IMR-90 (cell line): ENCODE data around the gene PDZD2. TPM values are rescaled to one million over a fixed set of nuclear protein-coding genes. Genes with fewer than 3 reads are reported as not detected.

ENCODE experiments used
- ATAC-seq: fragments of 200-7000 bp; cut with Tn5 transposase; 2 replicates; pipeline ENCODE4 v1.9.1; 2020; ENCODE audit warnings: low read depth, mild to moderate bottlenecking, moderate library complexity
- BruUV-seq: library from RNA; stranded (reverse); fragments of 400-500 nt; replicated peaks from 2 replicates; lab custom pipeline; 2021; lab: Mats Ljungman, UMichigan
- CTCF ChIA-PET: fragments of 300-600 bp; formaldehyde crosslinking; extraction: SDS; loops from one replicate; lab custom pipeline; 2021; ENCODE audit warnings: antibody characterized with exemption; lab: Yijun Ruan, JAX
- POLR2A ChIA-PET: fragments of 300-600 bp; sonication (Branson Sonifier 250); formaldehyde crosslinking; loops from one replicate; lab custom pipeline; 2022; ENCODE audit warnings: antibody characterized with exemption; ENCODE audit not compliant: unreplicated experiment; lab: Charles Lee
- DNase-seq: peaks from one replicate; pipeline ENCODE4 v3.0.0; 2013
- H2AFZ ChIP-seq: replicated peaks from 2 replicates; pipeline ENCODE3; 2013; ENCODE audit warnings: low read length, mild to moderate bottlenecking; ENCODE audit not compliant: poor library complexity
- H2AK5ac ChIP-seq: 2 replicates; pipeline ENCODE4 v1.6.1; 2013; ENCODE audit warnings: low read depth, low read length, inconsistent platforms
- H2AK9ac ChIP-seq: replicated peaks from 2 replicates; pipeline ENCODE3; 2013; ENCODE audit warnings: mild to moderate bottlenecking, low read depth, low read length, moderate library complexity; ENCODE audit not compliant: poor library complexity
- H2BK120ac ChIP-seq: 2 replicates; pipeline ENCODE4 v1.6.1; 2013; ENCODE audit warnings: low read depth, low read length, inconsistent platforms
- H2BK15ac ChIP-seq: 3 replicates; pipeline ENCODE4 v1.6.1; 2013; ENCODE audit warnings: low read depth, low read length, inconsistent platforms
- H2BK20ac ChIP-seq: 2 replicates; pipeline ENCODE4 v1.6.1; 2013; ENCODE audit warnings: low read depth, mild to moderate bottlenecking, inconsistent platforms, low read length, moderate library complexity
- H2BK5ac ChIP-seq: 2 replicates; pipeline ENCODE4 v1.6.1; 2013; ENCODE audit warnings: mild to moderate bottlenecking, low read depth, low read length, inconsistent platforms; ENCODE audit not compliant: poor library complexity, severe bottlenecking
- H3K14ac ChIP-seq: replicated peaks from 2 replicates; pipeline ENCODE4 v1.6.1; 2013; ENCODE audit warnings: low read depth, low read length, inconsistent platforms
- H3K18ac ChIP-seq: 2 replicates; pipeline ENCODE4 v1.6.1; 2013; ENCODE audit warnings: low read depth, low read length, control low read depth
- H3K23ac ChIP-seq: 2 replicates; pipeline ENCODE4 v1.6.1; 2013; ENCODE audit warnings: low read depth, low read length, inconsistent platforms
- H3K27ac ChIP-seq: 2 replicates; pipeline ENCODE4 v1.5.1; 2013; ENCODE audit warnings: mild to moderate bottlenecking, control low read depth, low read length; ENCODE audit not compliant: insufficient read depth
- H3K27me3 ChIP-seq: 2 replicates; pipeline ENCODE4 v1.6.1; 2013; ENCODE audit warnings: low read length; ENCODE audit not compliant: control insufficient read depth, insufficient read depth
- H3K36me3 ChIP-seq: 2 replicates; pipeline ENCODE4 v1.6.1; 2013; ENCODE audit warnings: low read length, mixed read lengths; ENCODE audit not compliant: control insufficient read depth, insufficient read depth
- H3K4ac ChIP-seq: 2 replicates; pipeline ENCODE4 v1.6.1; 2013; ENCODE audit warnings: low read depth, low read length, inconsistent platforms
- H3K4me1 ChIP-seq: 2 replicates; pipeline ENCODE4 v1.6.1; 2013; ENCODE audit warnings: low read length, mixed read lengths; ENCODE audit not compliant: control insufficient read depth, insufficient read depth
- H3K4me2 ChIP-seq: 2 replicates; pipeline ENCODE4 v1.6.1; 2013; ENCODE audit warnings: low read depth, mild to moderate bottlenecking, control low read depth, low read length, moderate library complexity
- H3K4me3 ChIP-seq: 2 replicates; pipeline ENCODE4 v1.5.1; 2013; ENCODE audit warnings: low read depth, mild to moderate bottlenecking, control low read depth, low read length, moderate library complexity; ENCODE audit not compliant: insufficient read depth
- H3K56ac ChIP-seq: 2 replicates; pipeline ENCODE4 v1.6.1; 2013; ENCODE audit warnings: low read length, inconsistent platforms; ENCODE audit not compliant: insufficient read depth; ENCODE audit errors: extremely low read depth
- H3K79me1 ChIP-seq, 2 experiments: 2 replicates each; pipeline ENCODE4 v1.6.1; 2013; ENCODE audit warnings: low read length in 2 of 2, inconsistent platforms in 1 of 2, low read depth in 1 of 2
- H3K9ac ChIP-seq: 2 replicates; pipeline ENCODE4 v1.6.1; 2013; ENCODE audit warnings: low read depth, low read length, control low read depth
- H3K9me1 ChIP-seq: 2 replicates; pipeline ENCODE4 v1.6.1; 2013; ENCODE audit warnings: low read length, inconsistent platforms; ENCODE audit not compliant: insufficient read depth
- H3K9me3 ChIP-seq: 2 replicates; pipeline ENCODE4 v1.6.1; 2013; ENCODE audit warnings: low read length; ENCODE audit not compliant: control insufficient read depth, insufficient read depth
- H4K20me1 ChIP-seq: 2 replicates; pipeline ENCODE4 v1.6.1; 2013; ENCODE audit warnings: low read length, inconsistent platforms; ENCODE audit not compliant: insufficient read depth
- H4K5ac ChIP-seq: 2 replicates; pipeline ENCODE4 v1.6.1; 2013; ENCODE audit warnings: mild to moderate bottlenecking, low read depth, low read length, control low read depth
- H4K8ac ChIP-seq, 2 experiments: 2 replicates each; pipeline ENCODE4 v1.6.1; 2013; ENCODE audit warnings: low read depth in 2 of 2, low read length in 2 of 2, control low read depth in 1 of 2, inconsistent platforms in 1 of 2
- H4K91ac ChIP-seq: 2 replicates; pipeline ENCODE4 v1.6.1; 2013; ENCODE audit warnings: low read depth, low read length, inconsistent platforms; ENCODE audit not compliant: insufficient read depth
- CEBPB ChIP-seq: IDR thresholded peaks from 2 replicates; pipeline ENCODE4 v1.6.1; 2012; ENCODE audit warnings: low read depth, low read length, improper control_type of control experiment
- CHD1 ChIP-seq: IDR thresholded peaks from 2 replicates; pipeline ENCODE4 v1.6.1; 2012; ENCODE audit warnings: low read depth, low read length, improper control_type of control experiment
- FOS ChIP-seq: fragments of 150-350 bp; IDR thresholded peaks from 2 replicates; pipeline ENCODE4 v1.6.1; 2016; ENCODE audit warnings: low read depth, low read length
- MAFK ChIP-seq: IDR thresholded peaks from 2 replicates; pipeline ENCODE4 v1.6.1; 2012; ENCODE audit warnings: low read depth, low read length, improper control_type of control experiment
- NFE2L2 ChIP-seq: fragments of 150-350 bp; IDR thresholded peaks from 2 replicates; pipeline ENCODE4 v1.6.1; 2016; ENCODE audit warnings: low read depth, mild to moderate bottlenecking, low read length
- POLR2A ChIP-seq: IDR thresholded peaks from 2 replicates; pipeline ENCODE4 v1.6.1; 2012; ENCODE audit warnings: mild to moderate bottlenecking, low read depth, low read length
- RFX5 ChIP-seq: IDR thresholded peaks from 2 replicates; pipeline ENCODE4 v1.8.0; 2012; ENCODE audit warnings: low read depth, mild to moderate bottlenecking, low read length, moderate library complexity
- WGBS, 2 experiments: methylation state at CpG; one replicate each; pipeline versions ENCODE4 v1.1.5 to v1.1.7; 2013; ENCODE audit warnings: missing lambda C conversion rate in 2 of 2; ENCODE audit not compliant: insufficient read length in 1 of 2; ENCODE audit errors: extremely low coverage in 2 of 2; 5-methylcytosine and 5-hydroxymethylcytosine counted together
- dilution Hi-C: fragments of 300-500 bp; cut with HindIII; formaldehyde crosslinking; loops from one replicate; pipeline ENCODE4 v1.14.3; 2018; ENCODE audit warnings: low sequenced_read_pairs; ENCODE audit not compliant: unreplicated experiment
- in situ Hi-C: fragments of 300-500 bp; cut with MboI; formaldehyde crosslinking; loops from 3 replicates; pipeline ENCODE4 v1.14.3; 2019; ENCODE audit warnings: low sequenced_read_pairs, inconsistent platforms, mixed read lengths
- intact Hi-C: fragments of 100-400 bp; cut with micrococcal nuclease; formaldehyde crosslinking; loops from 2 replicates; pipeline ENCODE4 v1.10.0; 2022
- polyA plus RNA-seq, 3 experiments: library from polyadenylated mRNA; depleted of rRNA; stranded (reverse); fragments of >200 nt; gene quantifications; 2 replicates each; pipeline ENCODE4 v1.2.3, GENCODE V29; 2012; ENCODE audit warnings: low replicate concordance in 1 of 3
- total RNA-seq: library from RNA; depleted of rRNA; stranded (reverse); fragments of >200 nt; gene quantifications from 2 replicates; pipeline ENCODE4 v1.2.3, GENCODE V29; 2012
- TF ChIP-seq, protein P1 (sequence below): fragments of 150-350 bp; IDR thresholded peaks from 2 replicates; pipeline ENCODE4 v1.6.1; 2017; ENCODE audit warnings: mild to moderate bottlenecking, antibody characterized with exemption, low read length, low read depth

The PDZD2 gene
- total and polyA plus RNA-seq, 2 of the 4 experiments (the other 2 are of a cell fraction): under 0.01 to 0.02 TPM

DNA sequence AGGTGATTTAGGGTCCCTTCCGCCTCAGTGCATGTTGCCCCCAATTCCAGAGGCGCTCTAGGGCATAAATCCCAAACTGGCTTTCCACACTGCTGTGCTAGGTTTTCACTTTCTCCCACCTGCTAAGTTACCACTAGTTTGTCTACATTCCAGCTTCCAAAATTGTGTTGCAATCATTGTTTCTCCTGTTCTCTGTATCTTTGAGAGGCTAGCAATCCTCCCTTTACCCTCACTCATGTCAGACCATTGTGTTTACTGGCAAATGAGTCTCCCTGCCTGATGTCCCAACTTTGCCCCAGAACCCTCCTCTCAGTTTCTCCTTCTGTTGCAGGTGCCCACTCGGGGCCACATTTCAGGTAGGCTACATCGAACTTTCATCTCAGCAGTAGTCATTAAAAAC, 221.3 kb downstream of the PDZD2 start:
- Histone ChIP-seq H3K79me1 (no peaks in the 10 kb centered on the region), H3K18ac (no peak overlapping the region), H3K23ac (no peak overlapping the region), H3K4me1 (no peaks in the 10 kb centered on the region), H3K4me3 (no peak overlapping the region), H3K14ac (no peak overlapping the region), H2AFZ (no peak overlapping the region), H4K5ac (no peak overlapping the region), H4K20me1 (no peaks in the 10 kb centered on the region), H4K91ac (no peak overlapping the region), H2BK15ac (no peak overlapping the region), H3K27me3 (peaks cover 22% of the 10 kb centered on the region), H3K9ac (no peak overlapping the region), H2AK9ac (no peak overlapping the region), H3K56ac (no peak overlapping the region), H2BK5ac (no peak overlapping the region), H2AK5ac (no peak overlapping the region), H3K9me3 (peaks cover 14% of the 10 kb centered on the region), H3K4ac (no peak overlapping the region), H2BK120ac (no peak overlapping the region), H4K8ac (no peak overlapping the region), H3K9me1 (no peaks in the 10 kb centered on the region), H3K4me2 (no peak overlapping the region), H3K27ac (no peak overlapping the region), H3K36me3 (no peaks in the 10 kb centered on the region), H2BK20ac (no peak overlapping the region)
- 80% methylated on average over 2 of the region's 4 CpGs; no CpG with 5 or more reads in 1 of the 2 experiments for WGBS, 2 experiments
- in situ Hi-C loops: no loop called here
- ATAC-seq (no peak), DNase-seq (no peak)
- ChIA-PET POLR2A (no interaction called here), CTCF (no interaction called here)
- intact Hi-C loops: no loop called here
- no TSS peak for BruUV-seq
- dilution Hi-C loops: no loop called here
- 0 out of 2 replicates have a peak, but pooled peaks have one; percentile 10 for TF ChIP-seq CEBPB
- no peak for TF ChIP-seq FOS
- TF ChIP-seq POLR2A: no peak
- no peak for TF ChIP-seq MAFK
- TF ChIP-seq, protein P1, sequence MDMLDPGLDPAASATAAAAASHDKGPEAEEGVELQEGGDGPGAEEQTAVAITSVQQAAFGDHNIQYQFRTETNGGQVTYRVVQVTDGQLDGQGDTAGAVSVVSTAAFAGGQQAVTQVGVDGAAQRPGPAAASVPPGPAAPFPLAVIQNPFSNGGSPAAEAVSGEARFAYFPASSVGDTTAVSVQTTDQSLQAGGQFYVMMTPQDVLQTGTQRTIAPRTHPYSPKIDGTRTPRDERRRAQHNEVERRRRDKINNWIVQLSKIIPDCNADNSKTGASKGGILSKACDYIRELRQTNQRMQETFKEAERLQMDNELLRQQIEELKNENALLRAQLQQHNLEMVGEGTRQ: no peak
- no peak for TF ChIP-seq RFX5
- TF ChIP-seq NFE2L2: no peak
- no peak for TF ChIP-seq CHD1
